MCF 10A (cell line): ENCODE data around the gene PNKD. TPM values are rescaled to one million over a fixed set of nuclear protein-coding genes. Genes with fewer than 3 reads are reported as not detected.

Experiments
- BruUV-seq: library from RNA; stranded (reverse); fragments of 400-500 nt; replicated peaks from 2 replicates; lab custom pipeline; 2021; lab: Mats Ljungman, UMichigan
- CTCF ChIA-PET: fragments of 300-600 bp; sonication (Branson Sonifier 250); formaldehyde crosslinking; extraction: SDS; loops from one replicate; lab custom pipeline; 2021; ENCODE audit warnings: antibody characterized with exemption, inconsistent platforms; lab: Yijun Ruan, JAX
- POLR2A ChIA-PET: fragments of 300-600, 350-650 bp; sonication (Branson Sonifier 250); formaldehyde crosslinking; extraction: SDS; loops from one replicate; lab custom pipeline; 2020; ENCODE audit warnings: antibody characterized with exemption, inconsistent platforms; lab: Yijun Ruan, JAX
- DNase-seq: peaks from one replicate; pipeline ENCODE4 v3.0.0-alpha.2; 2018; ENCODE audit not compliant: unreplicated experiment
- H3K27ac Mint-ChIP-seq: one replicate; pipeline ENCODE4 v1.8.0; 2022; ENCODE audit warnings: mild to moderate bottlenecking, low read depth, mixed read lengths; ENCODE audit not compliant: unreplicated experiment
- H3K27me3 Mint-ChIP-seq: one replicate; pipeline ENCODE4 v1.8.0; 2022; ENCODE audit warnings: mixed read lengths; ENCODE audit not compliant: insufficient read depth, unreplicated experiment
- H3K36me3 Mint-ChIP-seq: one replicate; pipeline ENCODE4 v1.8.0; 2022; ENCODE audit warnings: mild to moderate bottlenecking, moderate library complexity, mixed read lengths; ENCODE audit not compliant: insufficient read depth, unreplicated experiment
- H3K4me1 Mint-ChIP-seq: one replicate; pipeline ENCODE4 v1.8.0; 2022; ENCODE audit warnings: mixed read lengths; ENCODE audit not compliant: insufficient read depth, unreplicated experiment
- H3K4me3 Mint-ChIP-seq: one replicate; pipeline ENCODE4 v1.8.0; 2022; ENCODE audit warnings: mild to moderate bottlenecking, moderate library complexity, mixed read lengths; ENCODE audit not compliant: unreplicated experiment
- H3K9me3 Mint-ChIP-seq: one replicate; pipeline ENCODE4 v1.8.0; 2022; ENCODE audit warnings: mixed read lengths; ENCODE audit not compliant: unreplicated experiment
- intact Hi-C: fragments of 100-400 bp; cut with micrococcal nuclease; formaldehyde crosslinking; loops from 2 replicates; pipeline ENCODE4 v1.14.1; 2022
- total RNA-seq: library from RNA; stranded (reverse); gene quantifications from 2 replicates; pipeline ENCODE4 v1.2.3, GENCODE V29; 2022
- TF ChIP-seq, protein P1 (sequence below): fragments of 200-600 bp; IDR thresholded peaks from one replicate; pipeline ENCODE4 v1.8.0; 2022; ENCODE audit warnings: antibody characterized with exemption, mild to moderate bottlenecking; ENCODE audit not compliant: unreplicated experiment

Gene PNKD
- total RNA-seq, 1 experiment from 2014 or later = 23.1 TPM

DNA sequence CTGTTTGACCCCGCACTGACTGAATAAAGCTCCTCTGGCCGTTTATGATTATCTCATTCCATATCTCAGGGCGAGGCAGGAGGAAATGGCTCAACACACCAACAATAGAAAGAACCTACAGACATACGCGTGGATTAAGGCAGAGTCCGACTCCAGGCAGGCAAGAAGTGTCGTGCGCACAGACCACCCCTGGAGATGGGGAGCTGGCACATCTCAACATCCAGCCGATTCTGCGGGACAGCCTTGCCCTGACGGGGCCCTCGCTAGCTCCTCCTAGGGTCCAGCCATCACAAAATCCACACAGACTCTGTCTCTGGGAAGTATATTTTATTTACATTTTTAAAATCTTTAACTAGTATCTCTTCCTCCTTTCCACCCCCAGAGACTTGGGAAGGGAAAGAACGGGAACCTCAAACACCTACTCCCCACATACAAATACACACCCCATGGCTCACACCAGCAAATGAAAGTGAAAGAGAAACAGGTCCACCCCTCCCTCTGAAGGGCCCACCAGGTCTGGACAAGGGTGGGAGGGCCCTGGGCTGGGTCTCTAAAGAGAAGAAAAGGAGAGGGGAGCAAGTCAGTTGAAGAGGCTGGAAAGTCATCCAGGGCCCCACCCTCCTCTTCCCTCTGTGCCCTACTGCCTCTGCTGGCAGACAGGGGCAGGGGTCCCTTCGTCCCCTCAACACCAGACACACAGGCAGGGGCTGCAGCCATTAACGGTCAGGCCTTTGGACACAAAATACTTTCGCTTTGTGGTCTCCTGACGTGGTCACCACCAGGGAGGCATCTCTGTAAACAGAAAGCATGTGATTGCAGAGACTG, 6.3 kb upstream of the PNKD start:
- intact Hi-C loops = no loop called here
- Mint-ChIP-seq H3K27ac (no peak overlapping the region), H3K27me3 (no peaks in the 10 kb centered on the region), H3K4me1 (peaks cover 9% of the 10 kb centered on the region), H3K36me3 (peaks cover 49% of the 10 kb centered on the region), H3K4me3 (no peak overlapping the region), H3K9me3 (no peaks in the 10 kb centered on the region)
- POLR2A ChIA-PET = no interaction called here
- CTCF ChIA-PET = no interaction called here
- TSS peak; percentile 10 for BruUV-seq
- DNase-seq = no peak
- TF ChIP-seq, protein P1, sequence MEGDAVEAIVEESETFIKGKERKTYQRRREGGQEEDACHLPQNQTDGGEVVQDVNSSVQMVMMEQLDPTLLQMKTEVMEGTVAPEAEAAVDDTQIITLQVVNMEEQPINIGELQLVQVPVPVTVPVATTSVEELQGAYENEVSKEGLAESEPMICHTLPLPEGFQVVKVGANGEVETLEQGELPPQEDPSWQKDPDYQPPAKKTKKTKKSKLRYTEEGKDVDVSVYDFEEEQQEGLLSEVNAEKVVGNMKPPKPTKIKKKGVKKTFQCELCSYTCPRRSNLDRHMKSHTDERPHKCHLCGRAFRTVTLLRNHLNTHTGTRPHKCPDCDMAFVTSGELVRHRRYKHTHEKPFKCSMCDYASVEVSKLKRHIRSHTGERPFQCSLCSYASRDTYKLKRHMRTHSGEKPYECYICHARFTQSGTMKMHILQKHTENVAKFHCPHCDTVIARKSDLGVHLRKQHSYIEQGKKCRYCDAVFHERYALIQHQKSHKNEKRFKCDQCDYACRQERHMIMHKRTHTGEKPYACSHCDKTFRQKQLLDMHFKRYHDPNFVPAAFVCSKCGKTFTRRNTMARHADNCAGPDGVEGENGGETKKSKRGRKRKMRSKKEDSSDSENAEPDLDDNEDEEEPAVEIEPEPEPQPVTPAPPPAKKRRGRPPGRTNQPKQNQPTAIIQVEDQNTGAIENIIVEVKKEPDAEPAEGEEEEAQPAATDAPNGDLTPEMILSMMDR = no peak

DNA sequence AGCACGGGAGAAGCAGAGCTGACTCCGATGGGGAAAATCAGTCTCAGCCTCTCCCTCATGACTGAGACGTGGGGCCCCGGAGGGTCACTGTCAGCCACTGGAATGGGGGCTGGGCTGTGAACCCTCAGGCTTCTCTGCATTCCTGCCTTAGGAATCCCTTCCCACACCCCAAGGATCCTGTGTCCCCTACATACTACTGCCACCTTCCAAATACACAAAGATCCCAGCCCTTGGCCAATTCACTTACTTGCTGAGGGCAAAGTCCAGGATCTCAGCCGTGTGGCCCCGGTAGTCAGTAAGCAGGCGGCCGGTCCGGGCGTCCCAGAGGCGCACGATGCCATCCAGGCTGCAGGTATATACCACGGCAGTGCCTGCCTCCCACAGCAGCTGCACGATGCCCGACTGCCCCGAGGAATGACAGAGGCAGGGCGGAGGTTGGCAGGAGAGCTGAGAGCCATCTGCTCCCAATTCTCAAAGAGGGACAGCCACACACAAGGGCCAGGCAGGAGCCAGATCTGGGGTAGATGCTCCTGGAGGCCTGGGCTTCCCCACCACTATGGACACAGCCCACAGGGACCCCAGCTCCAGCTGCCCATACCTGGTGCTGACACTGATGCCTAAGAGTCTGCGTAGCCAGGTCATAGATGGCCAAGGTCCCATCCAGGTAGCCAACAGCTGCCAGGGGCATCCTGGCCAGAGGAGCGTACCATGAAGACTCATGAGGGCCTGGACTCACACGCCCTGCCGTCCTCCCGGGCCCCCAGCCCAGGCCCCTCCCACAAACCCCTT, 5.4 kb upstream of the PNKD start:
- ChIA-PET POLR2A (interaction anchor here (0.7 to 1.2 kb wide), 2 partner anchors 9 to 33 kb away, joined by 3 read pairs; no protein-coding TSS in a partner anchor), CTCF (interaction anchor here (0.8 to 2.8 kb wide), 2 partner anchors 8 to 828 kb away, joined by 3 to 8 read pairs; no protein-coding TSS in a partner anchor)
- H3K27me3 Mint-ChIP-seq = no peaks in the 10 kb centered on the region
- peaks cover 14% of the 10 kb centered on the region for H3K4me1 Mint-ChIP-seq
- DNase-seq = no peak
- no peak overlapping the region for H3K27ac Mint-ChIP-seq
- no peaks in the 10 kb centered on the region for H3K9me3 Mint-ChIP-seq
- TF ChIP-seq, protein P1 = no peak
- no peak overlapping the region for H3K4me3 Mint-ChIP-seq
- no TSS peak for BruUV-seq
- intact Hi-C loops = no loop called here
- peaks cover 51% of the 10 kb centered on the region for H3K36me3 Mint-ChIP-seq

- no TSS peak for BruUV-seq
- DNase-seq = no peak
- CTCF ChIA-PET = interaction anchor here (2.8 kb wide), 1 partner anchor 9 kb away, joined by 8 read pairs; no protein-coding TSS in a partner anchor
- no peak overlapping the region for H3K4me3 Mint-ChIP-seq
- H3K9me3 Mint-ChIP-seq = no peaks in the 10 kb centered on the region
- peaks cover 54% of the 10 kb centered on the region for H3K36me3 Mint-ChIP-seq
- H3K4me1 Mint-ChIP-seq = peaks cover 14% of the 10 kb centered on the region
- H3K27me3 Mint-ChIP-seq = no peaks in the 10 kb centered on the region
- intact Hi-C loops = no loop called here
- TF ChIP-seq, protein P1 = no peak
- POLR2A ChIA-PET = interaction anchor here (0.7 to 1.2 kb wide), 2 partner anchors 9 to 33 kb away, joined by 3 read pairs; no protein-coding TSS in a partner anchor
- no peak overlapping the region for H3K27ac Mint-ChIP-seq
Measured at GRCh38 chr2:218265626-218266025, 4.7 kb upstream of the PNKD start.
